Measurements from ENCODE around the gene ANO4. TPM values are rescaled to one million over a fixed set of nuclear protein-coding genes. Genes with fewer than 3 reads are reported as not detected.
"Not testable (repeated sequence)": the region's sequence is repeated elsewhere in the genome, so short reads cannot be mapped to it uniquely, and the experiment has no call there.

Gene ANO4
- total RNA-seq, 2 experiments from 2014 or later: not detected

DNA sequence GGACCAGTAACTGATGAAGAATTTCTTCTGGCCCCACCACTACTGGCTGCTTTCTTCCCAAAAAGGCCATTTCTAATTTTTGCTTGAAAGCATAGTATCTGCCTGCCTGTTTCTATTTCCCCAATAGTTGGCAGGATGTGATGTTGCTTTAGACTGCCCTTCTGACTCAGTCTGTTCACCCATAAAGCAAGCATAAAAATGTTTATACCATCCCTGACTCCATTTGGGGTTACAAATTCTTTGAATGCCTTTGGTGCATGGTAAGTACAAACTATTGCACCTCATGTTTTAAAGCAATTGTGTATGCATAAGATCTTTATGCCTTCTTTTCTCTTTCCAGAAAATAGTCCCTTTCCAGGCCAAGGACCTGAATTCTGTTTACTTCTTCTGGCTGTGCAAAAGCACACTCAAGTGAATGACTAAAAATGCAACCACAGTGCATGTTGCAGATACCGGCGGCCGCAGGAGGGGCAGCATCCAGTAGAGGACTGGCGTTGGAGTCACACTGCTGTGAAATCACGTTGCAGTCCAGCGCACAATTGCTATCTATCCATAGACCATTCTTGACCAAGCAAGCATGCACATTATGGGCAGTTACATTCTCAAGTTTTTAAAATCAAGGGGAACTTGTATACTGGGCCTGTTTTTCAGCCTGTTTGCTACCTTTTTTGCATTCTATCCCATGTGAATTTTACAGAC is 333.1 kb downstream of the ANO4 start:
- ChIA-PET CTCF (no interaction called here), POLR2A (no interaction called here)
- Mint-ChIP-seq H3K9me3 (ENCODE audit: low read depth) (no peaks in the 10 kb centered on the region), H3K27me3 (peaks cover 2% of the 10 kb centered on the region), H3K4me1 (no peaks in the 10 kb centered on the region), H3K27ac (no peak overlapping the region), H3K4me3 (no peak overlapping the region), H3K36me3 (ENCODE audit: low read depth) (no peaks in the 10 kb centered on the region)
- ATAC-seq: no peak
- intact Hi-C loops (cut with DNase I, micrococcal nuclease): no loop called here
- DNase-seq: no peak

DNA sequence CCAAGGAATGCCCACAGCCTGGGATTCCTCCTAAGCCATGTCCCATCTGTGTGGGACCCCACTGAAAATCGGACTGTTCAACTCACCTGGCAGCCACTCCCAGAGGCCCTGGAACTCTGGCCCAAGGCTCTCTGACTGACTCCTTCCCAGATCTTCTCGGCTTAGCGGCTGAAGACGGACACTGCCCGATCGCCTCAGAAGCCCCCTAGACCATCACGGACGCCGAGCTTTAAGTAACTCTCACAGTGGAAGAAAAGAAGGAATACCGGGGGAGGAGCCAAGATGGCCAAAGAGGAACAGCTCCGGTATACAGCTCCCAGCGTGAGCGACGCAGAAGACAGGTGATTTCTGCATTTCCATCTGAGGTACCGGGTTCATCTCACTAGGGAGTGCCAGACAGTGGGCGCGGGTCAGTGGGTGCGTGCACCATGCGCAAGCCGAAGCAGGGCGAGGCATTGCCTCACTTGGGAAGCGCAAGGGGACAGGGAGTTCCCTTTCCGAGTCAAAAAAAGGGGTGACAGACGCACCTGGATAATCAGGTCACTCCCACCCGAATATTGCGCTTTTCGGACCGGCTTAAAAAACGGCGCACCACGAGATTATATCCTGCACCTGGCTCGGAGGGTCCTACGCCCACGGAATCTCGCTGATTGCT is 351.3 kb downstream of the ANO4 start:
- H3K9me3 Mint-ChIP-seq (ENCODE audit: low read depth); ATAC-seq; H3K4me3 Mint-ChIP-seq; intact Hi-C loops (cut with DNase I, micrococcal nuclease); POLR2A ChIA-PET; H3K27ac Mint-ChIP-seq; H3K4me1 Mint-ChIP-seq; CTCF ChIA-PET; DNase-seq; H3K27me3 Mint-ChIP-seq; H3K36me3 Mint-ChIP-seq (ENCODE audit: low read depth): not testable (repeated sequence)

DNA sequence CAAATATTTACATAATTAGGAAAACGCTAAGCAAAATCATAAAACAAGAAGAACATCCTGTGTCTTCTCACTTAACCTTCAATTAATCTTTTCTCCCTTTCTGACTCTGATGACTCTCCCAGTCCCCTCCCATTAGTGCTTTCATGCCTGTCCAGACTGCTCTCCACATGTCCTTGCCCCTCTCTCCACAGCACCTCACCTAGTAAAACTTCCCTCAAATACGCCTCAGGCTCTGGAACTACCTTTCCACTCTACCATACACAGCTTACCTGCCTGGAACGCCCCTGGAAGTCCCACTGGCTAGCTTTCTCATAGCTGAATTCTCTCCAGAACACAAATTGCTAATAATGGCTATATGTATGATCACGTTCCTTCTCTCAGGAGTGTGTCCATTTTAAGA is 370.7 kb downstream of the ANO4 start:
- Mint-ChIP-seq H3K4me1 (no peaks in the 10 kb centered on the region), H3K4me3 (no peak overlapping the region), H3K36me3 (ENCODE audit: low read depth) (no peaks in the 10 kb centered on the region), H3K27ac (no peak overlapping the region), H3K27me3 (peaks cover 2% of the 10 kb centered on the region), H3K9me3 (ENCODE audit: low read depth) (no peaks in the 10 kb centered on the region)
- ATAC-seq (no peak), DNase-seq (no peak)
- CTCF ChIA-PET: interaction anchor here (0.6 kb wide), 2 partner anchors 93 to 484 kb away, joined by 4 to 5 read pairs; no protein-coding TSS in a partner anchor
- intact Hi-C loops (cut with DNase I, micrococcal nuclease): no loop called here
- POLR2A ChIA-PET: no interaction called here

DNA sequence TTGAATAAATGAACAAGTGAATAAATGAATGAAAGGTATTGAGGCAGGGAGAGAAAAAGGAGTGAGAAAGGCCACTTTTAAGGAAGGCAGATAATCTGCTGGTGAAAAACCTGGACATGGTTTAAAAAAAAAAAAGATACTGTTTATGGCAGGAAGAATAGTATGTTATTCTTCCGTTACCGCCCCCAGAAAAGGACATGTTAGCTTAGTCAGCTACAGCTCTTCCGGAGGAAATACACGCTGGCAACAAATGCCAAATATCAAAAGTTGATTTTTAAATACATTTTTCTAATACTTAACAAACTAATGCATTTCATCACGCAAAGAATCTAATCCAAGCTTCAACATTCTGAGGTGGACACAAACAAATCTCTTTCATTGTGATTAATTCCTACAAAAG is 372.3 kb downstream of the ANO4 start:
- H3K4me3 Mint-ChIP-seq: no peak overlapping the region
- CTCF ChIA-PET: interaction anchor here (1.5 kb wide), 1 partner anchor 11 kb away, joined by 7 read pairs; no protein-coding TSS in a partner anchor
- POLR2A ChIA-PET: no interaction called here
- H3K9me3 Mint-ChIP-seq (ENCODE audit: low read depth): no peaks in the 10 kb centered on the region
- no peak overlapping the region for H3K27ac Mint-ChIP-seq
- DNase-seq (no peak), ATAC-seq (no peak)
- peaks cover 2% of the 10 kb centered on the region for H3K27me3 Mint-ChIP-seq
- H3K4me1 Mint-ChIP-seq: no peaks in the 10 kb centered on the region
- H3K36me3 Mint-ChIP-seq (ENCODE audit: low read depth): no peaks in the 10 kb centered on the region
- intact Hi-C loops (cut with DNase I, micrococcal nuclease): no loop called here

DNA sequence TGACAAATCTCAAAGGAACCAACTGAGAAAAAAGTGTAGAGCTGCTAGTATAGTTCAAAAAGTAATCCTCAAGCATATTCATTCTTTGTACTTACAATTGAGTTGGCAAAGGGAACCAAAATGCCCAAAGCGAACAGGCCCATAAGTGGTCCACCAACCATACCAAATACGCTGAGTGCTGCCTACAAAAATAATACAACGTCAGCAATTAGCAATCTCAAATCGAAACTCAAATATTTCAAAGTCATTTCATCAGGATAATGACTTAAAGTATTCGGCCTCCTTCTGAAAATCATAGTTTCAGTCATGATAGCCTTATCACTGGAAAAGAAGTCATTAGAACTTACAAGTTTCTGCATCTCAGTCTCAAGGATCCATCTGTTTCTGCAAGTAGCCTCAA is 373.4 kb downstream of the ANO4 start:
- ATAC-seq (no peak), DNase-seq (no peak)
- no peak overlapping the region for H3K27ac Mint-ChIP-seq
- H3K36me3 Mint-ChIP-seq (ENCODE audit: low read depth): no peaks in the 10 kb centered on the region
- no peak overlapping the region for H3K4me3 Mint-ChIP-seq
- no peaks in the 10 kb centered on the region for H3K4me1 Mint-ChIP-seq
- ChIA-PET CTCF (no interaction called here), POLR2A (no interaction called here)
- no peaks in the 10 kb centered on the region for H3K9me3 Mint-ChIP-seq (ENCODE audit: low read depth)
- peaks cover 2% of the 10 kb centered on the region for H3K27me3 Mint-ChIP-seq
- intact Hi-C loops (cut with DNase I, micrococcal nuclease): no loop called here

DNA sequence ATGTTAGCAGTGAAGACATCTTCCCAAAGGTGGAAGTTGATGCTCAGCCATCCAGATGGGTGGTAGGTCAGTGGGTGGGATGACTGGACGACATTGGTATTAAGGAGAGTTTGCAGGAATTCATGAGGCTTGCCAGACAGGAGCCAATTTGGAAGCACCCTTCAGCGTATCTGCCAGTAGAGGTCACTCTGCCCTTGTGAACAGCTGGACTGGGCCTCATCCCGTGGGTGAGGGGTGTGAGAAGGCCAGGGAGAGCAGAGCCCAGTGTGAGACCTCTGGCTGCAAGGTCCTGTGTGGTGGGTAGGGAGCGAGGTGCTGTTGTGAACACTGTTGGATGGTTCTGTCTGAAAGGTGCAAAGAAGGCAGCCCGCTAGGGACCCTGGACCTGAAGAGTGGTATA is 377.7 kb downstream of the ANO4 start:
- Mint-ChIP-seq H3K9me3 (ENCODE audit: low read depth) (peaks cover 5% of the 10 kb centered on the region), H3K4me1 (no peaks in the 10 kb centered on the region), H3K4me3 (no peak overlapping the region), H3K27me3 (no peaks in the 10 kb centered on the region), H3K27ac (no peak overlapping the region), H3K36me3 (ENCODE audit: low read depth) (no peaks in the 10 kb centered on the region)
- DNase-seq (peak; percentile 10), ATAC-seq (no peak)
- CTCF ChIA-PET: no interaction called here
- intact Hi-C loops (cut with DNase I, micrococcal nuclease): no loop called here
- POLR2A ChIA-PET: no interaction called here

DNA sequence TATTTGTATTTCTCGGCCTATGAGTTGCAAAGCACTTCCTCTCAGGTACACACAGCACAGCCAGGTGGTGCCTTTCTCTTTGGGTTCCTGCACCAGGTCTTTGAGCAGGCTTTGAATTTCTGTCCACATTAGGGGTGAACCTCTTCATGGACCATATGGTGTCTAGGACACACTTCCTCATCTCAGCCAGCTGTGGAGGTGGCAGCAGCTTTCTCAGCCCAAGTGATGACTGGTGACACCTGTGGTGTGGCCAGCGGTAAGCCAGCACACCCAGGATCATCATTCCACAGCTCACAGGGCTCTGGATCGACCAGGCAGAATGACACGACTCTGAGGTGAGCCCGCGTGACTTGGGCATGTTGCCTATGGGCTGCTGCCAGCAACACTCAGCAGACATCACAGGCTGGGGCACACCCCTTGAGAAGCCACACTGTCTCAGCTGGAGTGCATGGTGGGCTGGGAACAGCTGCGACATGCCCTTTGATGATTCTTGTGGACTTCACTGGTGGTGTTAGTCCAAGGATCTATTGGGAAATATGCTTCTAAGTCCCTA is 378.7 kb downstream of the ANO4 start:
- Mint-ChIP-seq H3K36me3 (ENCODE audit: low read depth) (no peaks in the 10 kb centered on the region), H3K4me1 (no peaks in the 10 kb centered on the region), H3K27ac (no peak overlapping the region), H3K9me3 (ENCODE audit: low read depth) (peaks cover 5% of the 10 kb centered on the region), H3K27me3 (no peaks in the 10 kb centered on the region), H3K4me3 (no peak overlapping the region)
- DNase-seq: no peak
- ATAC-seq: no peak
- ChIA-PET CTCF (interaction anchor here (0.5 kb wide), 1 partner anchor 21 kb away, joined by 3 read pairs; no protein-coding TSS in a partner anchor), POLR2A (no interaction called here)
- intact Hi-C loops (cut with DNase I, micrococcal nuclease): no loop called here

DNA sequence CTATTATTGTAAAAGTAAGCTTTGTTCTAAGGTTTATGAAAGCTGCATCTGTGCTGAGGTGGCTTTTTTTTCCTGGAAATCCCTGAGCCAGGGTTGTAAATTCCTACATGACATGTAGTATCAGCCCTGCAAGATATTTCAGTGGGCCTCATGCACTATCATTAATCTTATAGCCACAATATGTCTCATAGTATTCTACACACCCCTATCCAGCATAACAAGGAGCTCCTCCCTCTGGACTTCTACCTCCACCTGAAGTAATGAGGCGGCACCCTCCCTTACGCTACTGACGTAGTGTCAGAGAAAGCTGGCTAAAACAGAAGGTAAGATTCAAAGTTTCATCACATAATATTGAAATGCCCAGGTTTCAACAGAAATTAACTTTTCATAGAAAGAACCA is 380.0 kb downstream of the ANO4 start:
- intact Hi-C loops (cut with DNase I, micrococcal nuclease): no loop called here
- peaks cover 5% of the 10 kb centered on the region for H3K9me3 Mint-ChIP-seq (ENCODE audit: low read depth)
- ChIA-PET CTCF (no interaction called here), POLR2A (interaction anchor here (0.6 kb wide), 1 partner anchor 1305 kb away, joined by 3 read pairs; no protein-coding TSS in a partner anchor)
- H3K36me3 Mint-ChIP-seq (ENCODE audit: low read depth): no peaks in the 10 kb centered on the region
- H3K4me1 Mint-ChIP-seq: no peaks in the 10 kb centered on the region
- H3K27me3 Mint-ChIP-seq: no peaks in the 10 kb centered on the region
- no peak for DNase-seq
- H3K27ac Mint-ChIP-seq: no peak overlapping the region
- ATAC-seq: no peak
- H3K4me3 Mint-ChIP-seq: no peak overlapping the region

Other genes with a start within 250 kb of the ANO4 start
- 1 to 10 TPM; 2.6 to 3.9 TPM for gene GAS2L3, start 221.1 kb upstream of the ANO4 start, total RNA-seq

Measured in activated CD4-positive, alpha-beta T cell treated with anti-CD3 and anti-CD28 coated beads for 36 hours (primary cell).